Gastroesophageal sphincter (tissue), 4 donors: ENCODE data around the gene TRMT5. TPM values are rescaled to one million over a fixed set of nuclear protein-coding genes. Genes with fewer than 3 reads are reported as not detected.

ENCODE experiments used
- ATAC-seq: fragments of 150-250 bp; one replicate; pipeline ENCODE4 v1.9.1; 2016; ENCODE audit warnings: mild to moderate bottlenecking, moderate library complexity
- H3K27ac ChIP-seq, 4 donors: fragments of 200-600 bp; sonication (generic) in 3 of 4; 1 replicate in 3 of 4; 2 replicates in 1 of 4; pipeline ENCODE4 v1.5.1; 2016 to 2019
- H3K27me3 ChIP-seq: fragments of 200-600 bp; sonication (generic); one replicate; pipeline ENCODE4 v1.5.1; 2019
- H3K36me3 ChIP-seq, 2 donors: fragments of 200-600 bp; sonication (generic); one replicate each; pipeline ENCODE4 v1.5.1; 2019; ENCODE audit warnings: control low read depth in 1 of 2
- H3K4me1 ChIP-seq, 3 donors: fragments of 200-600 bp; sonication (generic); 1 replicate in 2 of 3; 2 replicates in 1 of 3; pipeline ENCODE4 v1.5.1; 2016 to 2019; ENCODE audit warnings: control low read depth in 2 of 3
- H3K4me3 ChIP-seq, 2 donors: fragments of 200-600 bp; sonication (generic); one replicate each; pipeline ENCODE4 v1.5.1; 2019; ENCODE audit warnings: mild to moderate bottlenecking in 1 of 2, moderate library complexity in 1 of 2
- H3K9me3 ChIP-seq, 3 donors: fragments of 200-600 bp; sonication (generic); one replicate each; pipeline ENCODE4 v1.5.1; 2017 to 2019; ENCODE audit warnings: control low read depth in 2 of 3
- CTCF ChIP-seq, 4 experiments: fragments of 200-600 bp in 2 of 4; fragments of 450-650 bp in 2 of 4; sonication (generic) in 1 of 4; IDR thresholded peaks; one replicate each; pipeline ENCODE4 v1.5.1; 2017 to 2019; ENCODE audit warnings: antibody characterized with exemption in 4 of 4, mild to moderate bottlenecking in 2 of 4, moderate library complexity in 2 of 4
- EP300 ChIP-seq: sonication (generic); formaldehyde crosslinking; IDR thresholded peaks from one replicate; pipeline ENCODE4 v1.6.1; 2017; ENCODE audit warnings: antibody characterized with exemption, mild to moderate bottlenecking
- POLR2A ChIP-seq, 2 donors: fragments of 450-650 bp; IDR thresholded peaks; one replicate each; pipeline ENCODE4 v1.6.1; 2017; ENCODE audit warnings: antibody characterized with exemption in 2 of 2, mild to moderate bottlenecking in 2 of 2, moderate library complexity in 1 of 2
- POLR2AphosphoS5 ChIP-seq: sonication (generic); formaldehyde crosslinking; IDR thresholded peaks from one replicate; pipeline ENCODE4 v1.6.1; 2017; ENCODE audit warnings: antibody characterized with exemption
- WGBS, 2 donors: methylation state at CpG; one replicate each; pipeline ENCODE4 v1.1.5; 2018; ENCODE audit warnings: low coverage in 1 of 2; 5-methylcytosine and 5-hydroxymethylcytosine counted together
- total RNA-seq, 4 donors: library from RNA; depleted of rRNA; stranded (reverse); fragments of >200 nt; gene quantifications; one replicate each; pipeline ENCODE4 v1.1.0, GENCODE V29; 2016

The TRMT5 gene
- total RNA-seq, 4 donors from 2014 or later = 7.5 to 16.5 (median 11.6) TPM

- no peak for ATAC-seq
- peaks cover 0 to 3% of the 10 kb centered on the region in 2 donors for H3K36me3 ChIP-seq
- H3K27me3 ChIP-seq = no peaks in the 10 kb centered on the region
- WGBS, 2 donors = 73 to 100% methylated on average over 1 of the region's 1 CpG
- no peak for TF ChIP-seq EP300
- no peak for TF ChIP-seq POLR2A (IDR thresholded peaks at IDR 0.05)
- no peak for TF ChIP-seq CTCF (IDR thresholded peaks at IDR 0.05)
- H3K27ac ChIP-seq = no peak overlapping the region
- no peaks in the 10 kb centered on the region for H3K4me1 ChIP-seq
- H3K4me3 ChIP-seq = no peak overlapping the region
- peaks cover 0 to 2% (median 0%) of the 10 kb centered on the region in 3 donors for H3K9me3 ChIP-seq
Observed at GRCh38 chr14:61003571-61003970, 22.7 kb upstream of the TRMT5 start.

- H3K36me3 ChIP-seq = peaks cover 0 to 9% of the 10 kb centered on the region in 2 donors
- no peak overlapping the region for H3K27ac ChIP-seq
- H3K27me3 ChIP-seq = no peaks in the 10 kb centered on the region
- H3K4me3 ChIP-seq = no peak overlapping the region
- ATAC-seq = no peak
- 96 to 100% methylated on average over 1 to 2 of the region's 2 CpGs for WGBS, 2 donors
- H3K9me3 ChIP-seq = peaks cover 0 to 8% (median 0%) of the 10 kb centered on the region in 3 donors
- TF ChIP-seq POLR2A (IDR thresholded peaks at IDR 0.05) (no peak), POLR2AphosphoS5 (no peak), CTCF (IDR thresholded peaks at IDR 0.05) (no peak), EP300 (no peak)
- no peaks in the 10 kb centered on the region for H3K4me1 ChIP-seq
Observed at GRCh38 chr14:60999536-60999935, 18.7 kb upstream of the TRMT5 start.

GRCh38 chr14:60998617-60999016 is 17.7 kb upstream of the TRMT5 start:
- ATAC-seq = no peak
- no peak for TF ChIP-seq POLR2AphosphoS5
- TF ChIP-seq EP300 = no peak
- TF ChIP-seq POLR2A (IDR thresholded peaks at IDR 0.05) = no peak
- no peak for TF ChIP-seq CTCF (IDR thresholded peaks at IDR 0.05)
- H3K4me3 ChIP-seq = no peak overlapping the region
- H3K27me3 ChIP-seq = no peaks in the 10 kb centered on the region
- no peaks in the 10 kb centered on the region for H3K4me1 ChIP-seq
- peaks cover 0 to 12% of the 10 kb centered on the region in 2 donors for H3K36me3 ChIP-seq
- no peak overlapping the region for H3K27ac ChIP-seq
- H3K9me3 ChIP-seq = peaks cover 0 to 8% (median 0%) of the 10 kb centered on the region in 3 donors
- no CpG with 5 or more reads among the region's 9 CpGs for WGBS, 2 donors

GRCh38 chr14:60989599-60989998 is 8.7 kb upstream of the TRMT5 start:
- 60 to 65% methylated on average over 2 of the region's 2 CpGs for WGBS, 2 donors

More at GRCh38 chr14:60989599-60989998, 8.7 kb upstream of the TRMT5 start:
- Histone ChIP-seq H3K4me3 (no peak overlapping the region), H3K27me3 (no peaks in the 10 kb centered on the region), H3K9me3 (no peaks in the 10 kb centered on the region), H3K36me3 (peaks cover 5 to 88% of the 10 kb centered on the region in 2 donors), H3K4me1 (no peaks in the 10 kb centered on the region), H3K27ac (no peak overlapping the region)
- TF ChIP-seq POLR2A (IDR thresholded peaks at IDR 0.05) (no peak), POLR2AphosphoS5 (no peak), EP300 (no peak), CTCF (IDR thresholded peaks at IDR 0.05) (no peak)
- peak; percentile 25 for ATAC-seq
